Neural cell (in vitro differentiated cells): ENCODE measurements around the gene RAB11FIP2. TPM values are rescaled to one million over a fixed set of nuclear protein-coding genes. Genes with fewer than 3 reads are reported as not detected.

ENCODE experiments used
- H2AFZ ChIP-seq: fragments of 200-600, 300-800 bp; sonication (generic), shearing (Covaris generic); 2 replicates; pipeline ENCODE4 v1.6.0; 2014; ENCODE audit warnings: low read depth, mild to moderate bottlenecking, antibody characterized with exemption, low read length, moderate library complexity
- H3F3A ChIP-seq: fragments of 200-600 bp; shearing (Covaris generic); 2 replicates; pipeline ENCODE4 v1.6.1; 2016; ENCODE audit warnings: mild to moderate bottlenecking, moderate library complexity, mixed read lengths, antibody characterized with exemption, low read length; ENCODE audit not compliant: insufficient read depth, poor library complexity, severe bottlenecking
- H3K27ac ChIP-seq: fragments of 200-600, 300-800 bp; sonication (generic), shearing (Covaris generic); 2 replicates; pipeline ENCODE4 v1.5.1; 2014; ENCODE audit warnings: mild to moderate bottlenecking, low read length, moderate library complexity
- H3K27me3 ChIP-seq: fragments of 300-800, 200-600 bp; sonication (generic), shearing (Covaris generic); 2 replicates; pipeline ENCODE4 v1.6.0; 2014; ENCODE audit warnings: mild to moderate bottlenecking, low read depth, low read length, moderate library complexity; ENCODE audit not compliant: insufficient read depth
- H3K36me3 ChIP-seq: fragments of 300-800, 200-600 bp; sonication (generic), shearing (Covaris generic); 2 replicates; pipeline ENCODE4 v1.5.1; 2014; ENCODE audit warnings: mild to moderate bottlenecking, antibody characterized with exemption, low read length, moderate library complexity; ENCODE audit not compliant: insufficient read depth
- H3K4me2 ChIP-seq: fragments of 300-800, 200-600 bp; sonication (generic), shearing (Covaris generic); 2 replicates; pipeline ENCODE4 v1.6.0; 2014; ENCODE audit warnings: mild to moderate bottlenecking, low read length
- H3K4me3 ChIP-seq: fragments of 300-800, 200-600 bp; sonication (generic), shearing (Covaris generic); 2 replicates; pipeline ENCODE4 v1.5.1; 2014; ENCODE audit warnings: mild to moderate bottlenecking, low read length, moderate library complexity
- H3K79me2 ChIP-seq: fragments of 200-600 bp; shearing (Covaris generic); replicated peaks from 2 replicates; pipeline ENCODE4 v1.6.0; 2014; ENCODE audit warnings: mild to moderate bottlenecking, low read length, moderate library complexity; ENCODE audit not compliant: insufficient read depth
- H3K9ac ChIP-seq: fragments of 300-800, 200-600 bp; sonication (generic), shearing (Covaris generic); 2 replicates; pipeline ENCODE4 v1.6.1; 2016; ENCODE audit warnings: mild to moderate bottlenecking, low read length, mixed read lengths
- H3K9me2 ChIP-seq: fragments of 200-600 bp; shearing (Covaris generic); 2 replicates; pipeline ENCODE4 v1.6.1; 2016; ENCODE audit warnings: mild to moderate bottlenecking, low read length, mixed read lengths; ENCODE audit not compliant: insufficient read depth
- H3K9me3 ChIP-seq: fragments of 200-600, 300-800 bp; sonication (generic), shearing (Covaris generic); 2 replicates; pipeline ENCODE4 v1.6.1; 2016; ENCODE audit warnings: mild to moderate bottlenecking, mixed run types, low read length, moderate library complexity, mixed read lengths
- H4K20me1 ChIP-seq: fragments of 200-600 bp; shearing (Covaris generic); 2 replicates; pipeline ENCODE4 v1.6.1; 2016; ENCODE audit warnings: mild to moderate bottlenecking, mixed run types; ENCODE audit not compliant: insufficient read depth
- CTCF ChIP-seq: fragments of 450-650 bp; IDR thresholded peaks from 2 replicates; pipeline ENCODE4 v1.5.1; 2014; ENCODE audit warnings: antibody characterized with exemption, mild to moderate bottlenecking, moderate library complexity; ENCODE audit not compliant: poor library complexity, severe bottlenecking
- EP300 ChIP-seq: fragments of 450-650 bp; conservative IDR thresholded peaks from 2 replicates; pipeline ENCODE4 v1.6.1; 2014; ENCODE audit warnings: antibody characterized with exemption, mild to moderate bottlenecking, moderate library complexity; ENCODE audit not compliant: poor library complexity, severe bottlenecking
- EZH2 ChIP-seq: fragments of 200-600, 300-800 bp; shearing (Covaris generic), sonication (generic); IDR thresholded peaks from 2 replicates; pipeline ENCODE4 v1.6.1; 2014; ENCODE audit warnings: antibody characterized with exemption, low read length, borderline replicate concordance, mild to moderate bottlenecking; ENCODE audit not compliant: insufficient read depth, poor library complexity, severe bottlenecking
- MXI1 ChIP-seq: fragments of 450-650 bp; conservative IDR thresholded peaks from 2 replicates; pipeline ENCODE4 v1.6.1; 2014; ENCODE audit warnings: antibody characterized with exemption, mild to moderate bottlenecking; ENCODE audit not compliant: poor library complexity, severe bottlenecking
- POLR2AphosphoS5 ChIP-seq: IDR thresholded peaks from 2 replicates; pipeline ENCODE4 v1.6.1; 2012
- RAD21 ChIP-seq: fragments of 450-650 bp; conservative IDR thresholded peaks from 2 replicates; pipeline ENCODE4 v1.6.1; 2014; ENCODE audit warnings: antibody characterized with exemption, mild to moderate bottlenecking, moderate library complexity
- TAF1 ChIP-seq: IDR thresholded peaks from 2 replicates; pipeline ENCODE4 v1.6.1; 2012; ENCODE audit warnings: low read depth
- polyA plus RNA-seq: library from polyadenylated mRNA; depleted of rRNA; stranded (reverse); fragments of >200 nt; gene quantifications from 2 replicates; pipeline ENCODE4 v1.2.3, GENCODE V29; 2014
- TF ChIP-seq, protein P1 (sequence below): IDR thresholded peaks from 2 replicates; pipeline ENCODE4 v1.6.1; 2012; ENCODE audit warnings: borderline replicate concordance

Gene RAB11FIP2
- polyA plus RNA-seq, 1 donor from 2014 or later: 26.3 TPM

DNA sequence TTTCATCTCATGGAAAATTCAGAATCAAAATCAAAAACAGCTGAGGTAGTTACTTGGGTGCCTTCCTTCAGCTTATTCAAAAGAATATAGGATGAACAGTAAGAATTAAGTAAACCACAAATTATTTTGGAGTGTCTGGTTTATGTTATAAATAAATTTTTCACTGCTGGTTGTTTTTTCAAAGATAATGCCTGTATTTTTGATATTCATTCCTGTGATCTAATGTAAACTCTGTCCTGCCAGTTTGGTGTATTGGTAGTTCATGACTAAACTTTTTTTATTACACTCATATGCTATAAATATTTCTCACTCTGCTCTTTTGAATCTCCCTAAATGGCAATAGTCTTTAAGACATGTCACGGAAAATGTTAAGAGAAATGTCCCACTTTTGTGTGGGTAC is 11.6 kb upstream of the RAB11FIP2 start:
- H3K9ac ChIP-seq: no peak overlapping the region
- H3K9me3 ChIP-seq: no peaks in the 10 kb centered on the region
- no peaks in the 10 kb centered on the region for H3K79me2 ChIP-seq
- H3K27ac ChIP-seq: no peak overlapping the region
- H3K4me3 ChIP-seq: no peak overlapping the region
- no peaks in the 10 kb centered on the region for H3F3A ChIP-seq
- H3K4me2 ChIP-seq: no peak overlapping the region
- H3K27me3 ChIP-seq: no peaks in the 10 kb centered on the region
- H3K36me3 ChIP-seq: no peaks in the 10 kb centered on the region
- H3K9me2 ChIP-seq: no peaks in the 10 kb centered on the region
- TF ChIP-seq POLR2AphosphoS5 (no peak), EP300 (no peak), TAF1 (no peak), MXI1 (no peak), EZH2 (no peak)
- TF ChIP-seq, protein P1, sequence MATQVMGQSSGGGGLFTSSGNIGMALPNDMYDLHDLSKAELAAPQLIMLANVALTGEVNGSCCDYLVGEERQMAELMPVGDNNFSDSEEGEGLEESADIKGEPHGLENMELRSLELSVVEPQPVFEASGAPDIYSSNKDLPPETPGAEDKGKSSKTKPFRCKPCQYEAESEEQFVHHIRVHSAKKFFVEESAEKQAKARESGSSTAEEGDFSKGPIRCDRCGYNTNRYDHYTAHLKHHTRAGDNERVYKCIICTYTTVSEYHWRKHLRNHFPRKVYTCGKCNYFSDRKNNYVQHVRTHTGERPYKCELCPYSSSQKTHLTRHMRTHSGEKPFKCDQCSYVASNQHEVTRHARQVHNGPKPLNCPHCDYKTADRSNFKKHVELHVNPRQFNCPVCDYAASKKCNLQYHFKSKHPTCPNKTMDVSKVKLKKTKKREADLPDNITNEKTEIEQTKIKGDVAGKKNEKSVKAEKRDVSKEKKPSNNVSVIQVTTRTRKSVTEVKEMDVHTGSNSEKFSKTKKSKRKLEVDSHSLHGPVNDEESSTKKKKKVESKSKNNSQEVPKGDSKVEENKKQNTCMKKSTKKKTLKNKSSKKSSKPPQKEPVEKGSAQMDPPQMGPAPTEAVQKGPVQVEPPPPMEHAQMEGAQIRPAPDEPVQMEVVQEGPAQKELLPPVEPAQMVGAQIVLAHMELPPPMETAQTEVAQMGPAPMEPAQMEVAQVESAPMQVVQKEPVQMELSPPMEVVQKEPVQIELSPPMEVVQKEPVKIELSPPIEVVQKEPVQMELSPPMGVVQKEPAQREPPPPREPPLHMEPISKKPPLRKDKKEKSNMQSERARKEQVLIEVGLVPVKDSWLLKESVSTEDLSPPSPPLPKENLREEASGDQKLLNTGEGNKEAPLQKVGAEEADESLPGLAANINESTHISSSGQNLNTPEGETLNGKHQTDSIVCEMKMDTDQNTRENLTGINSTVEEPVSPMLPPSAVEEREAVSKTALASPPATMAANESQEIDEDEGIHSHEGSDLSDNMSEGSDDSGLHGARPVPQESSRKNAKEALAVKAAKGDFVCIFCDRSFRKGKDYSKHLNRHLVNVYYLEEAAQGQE: no peak
- no peaks in the 10 kb centered on the region for H4K20me1 ChIP-seq
- no peak overlapping the region for H2AFZ ChIP-seq

DNA sequence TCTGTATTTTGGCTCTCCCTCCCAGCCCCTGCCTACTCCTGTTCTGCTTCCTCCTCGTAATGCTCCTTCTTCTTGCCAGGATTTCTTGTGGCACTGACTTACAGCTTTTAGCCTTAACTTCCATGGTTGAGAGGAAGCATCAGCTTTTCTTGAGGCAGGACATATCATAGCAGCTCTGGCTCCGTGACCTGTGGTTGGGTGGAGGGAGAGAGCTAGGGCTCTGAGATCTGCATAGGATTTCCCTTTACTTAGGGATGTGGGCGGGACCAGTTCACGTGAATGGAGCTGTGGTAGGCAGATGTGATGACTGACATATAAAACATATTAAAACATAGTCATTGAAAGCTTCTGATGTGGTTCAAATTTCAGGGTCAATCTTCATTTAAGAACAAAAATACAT is 10.6 kb upstream of the RAB11FIP2 start:
- no peak overlapping the region for H3K4me3 ChIP-seq
- H3K27me3 ChIP-seq: no peaks in the 10 kb centered on the region
- no peak overlapping the region for H3K9ac ChIP-seq
- no peaks in the 10 kb centered on the region for H3K9me2 ChIP-seq
- no peak for TF ChIP-seq RAD21
- TF ChIP-seq CTCF: no peak
- TF ChIP-seq MXI1: no peak
- TF ChIP-seq, protein P1: no peak
- H2AFZ ChIP-seq: no peak overlapping the region
- H3K36me3 ChIP-seq: no peaks in the 10 kb centered on the region
- no peaks in the 10 kb centered on the region for H3K79me2 ChIP-seq
- no peak overlapping the region for H3K4me2 ChIP-seq
- no peaks in the 10 kb centered on the region for H4K20me1 ChIP-seq
- no peaks in the 10 kb centered on the region for H3F3A ChIP-seq
- no peak overlapping the region for H3K27ac ChIP-seq
- no peaks in the 10 kb centered on the region for H3K9me3 ChIP-seq
